B cell (primary cell): Measurements from ENCODE around the gene MRPS23.

ENCODE experiments used
- CTCF ChIP-seq: fragments of 200-600 bp; IDR thresholded peaks from one replicate; pipeline ENCODE4 v1.8.0; 2022; ENCODE audit warnings: antibody characterized with exemption, mild to moderate bottlenecking
- EZH2 ChIP-seq: IDR thresholded peaks from 2 replicates; pipeline ENCODE4 v1.6.1; 2012; ENCODE audit warnings: borderline replicate concordance, low read depth, mild to moderate bottlenecking, moderate library complexity, low read length; ENCODE audit not compliant: insufficient read depth, poor library complexity, severe bottlenecking

- TF ChIP-seq CTCF (no peak), EZH2 (no peak)
These were observed 32.0 kb upstream of the MRPS23 start for GRCh38 chr17:57881783-57882351.
